Right cardiac atrium (tissue), 5 donors: Measurements from ENCODE around the gene THSD4. TPM values are rescaled to one million over a fixed set of nuclear protein-coding genes. Genes with fewer than 3 reads are reported as not detected.
"Not testable (repeated sequence)": the region's sequence is repeated elsewhere in the genome, so short reads cannot be mapped to it uniquely, and the experiment has no call there.

Experiments used
- ATAC-seq, 2 donors: fragments of 200-7000 bp; cut with Tn5 transposase; one replicate each; pipeline versions ENCODE4 v1.8.0 to v1.9.1; 2020; ENCODE audit warnings: moderate library complexity in 2 of 2, mild to moderate bottlenecking in 1 of 2
- DNase-seq, 3 donors: peaks; one replicate each; pipeline ENCODE4 v3.0.0-alpha.2; 2020
- H3K27ac ChIP-seq: one replicate; pipeline ENCODE4 v1.5.1; 2013; ENCODE audit warnings: mild to moderate bottlenecking, low read length, control low read depth, moderate library complexity
- H3K27me3 ChIP-seq: one replicate; pipeline ENCODE4 v1.6.1; 2013; ENCODE audit not compliant: control insufficient read depth, insufficient read depth
- H3K4me1 ChIP-seq: one replicate; pipeline ENCODE4 v1.6.1; 2013; ENCODE audit warnings: low read length; ENCODE audit not compliant: control insufficient read depth, insufficient read depth
- H3K4me3 ChIP-seq: one replicate; pipeline ENCODE4 v1.5.1; 2013; ENCODE audit warnings: low read length, control low read depth
- H3K9me3 ChIP-seq: one replicate; pipeline ENCODE4 v1.6.1; 2013; ENCODE audit warnings: low read length; ENCODE audit not compliant: control insufficient read depth
- WGBS: extraction: QIAGEN DNeasy Blood & Tissue Kit; methylation state at CpG from one replicate; pipeline ENCODE4 v1.1.7; 2013; 5-methylcytosine and 5-hydroxymethylcytosine counted together
- intact Hi-C, 4 donors: fragments of 100-400 bp; cut with DNase I; formaldehyde crosslinking; loops; one replicate each; pipeline versions ENCODE4 v1.11.0 to v1.14.0; 2022 to 2023
- polyA plus RNA-seq: library from polyadenylated mRNA; stranded (reverse); fragments of 200-250 nt; gene quantifications from one replicate; pipeline ENCODE4 v1.2.3, GENCODE V29; 2013
- total RNA-seq, 4 donors: library from RNA; stranded (reverse); fragmentation: NEBNext Ultra II Directional; extraction: Animal tissue kit (Norgen Biotek cat#: 25700); gene quantifications; one replicate each; pipeline ENCODE4 v1.2.1, GENCODE V29; 2021
- donor health status: healthy with polysubstance abuse.
- donor health status: DM: no; HTN: yes; CAD: no.
- donor health status: DM: no; HTN: no; CAD: no.
- donor health status: DM: no; HTN: yes; CAD: no; lungs with severe emphysema.
- donor health status: DM: yes; HTN: yes; CAD: no.

The THSD4 gene
- total and polyA plus RNA-seq, 5 donors = 40.5 to 93.8 (median 67.3) TPM

DNA sequence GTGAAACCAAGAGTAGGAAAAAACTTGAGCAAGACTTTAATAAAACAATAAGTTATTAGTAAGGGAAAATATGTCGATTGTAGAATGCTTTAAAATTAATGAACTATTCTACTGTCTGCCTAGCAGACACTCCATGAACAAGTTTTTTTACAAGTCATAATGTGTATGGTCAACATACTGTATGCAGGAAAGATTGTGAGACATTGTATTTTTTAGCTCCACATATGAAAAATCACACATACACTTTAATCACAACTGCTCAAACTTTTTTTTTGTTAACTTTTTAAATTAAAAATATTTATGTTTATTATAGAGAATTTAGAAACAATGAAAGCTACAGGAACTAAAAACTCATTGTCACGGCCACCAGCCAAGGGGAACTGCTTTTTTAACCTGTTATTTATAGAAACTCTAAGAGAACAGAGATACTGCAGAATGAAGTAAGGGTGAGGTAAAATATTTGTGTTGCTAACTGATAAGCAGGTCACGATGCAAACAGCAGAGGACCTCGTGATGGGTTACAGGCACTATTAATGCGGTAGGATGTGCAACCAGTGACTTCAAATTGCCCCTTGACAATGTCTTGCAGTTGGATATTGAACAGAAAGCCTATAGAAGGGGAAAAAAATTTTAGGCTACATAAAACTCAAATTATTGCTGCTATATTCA is 53.0 kb downstream of the THSD4 start:
- Histone ChIP-seq H3K9me3 (no peaks in the 10 kb centered on the region), H3K27me3 (no peaks in the 10 kb centered on the region), H3K27ac (no peak overlapping the region), H3K4me1 (no peaks in the 10 kb centered on the region), H3K4me3 (no peak overlapping the region)
- WGBS = 8% methylated on average over 5 of the region's 5 CpGs
- DNase-seq (no peak), ATAC-seq (peak; percentile 73 to 87)
- intact Hi-C loops = no loop called here

DNA sequence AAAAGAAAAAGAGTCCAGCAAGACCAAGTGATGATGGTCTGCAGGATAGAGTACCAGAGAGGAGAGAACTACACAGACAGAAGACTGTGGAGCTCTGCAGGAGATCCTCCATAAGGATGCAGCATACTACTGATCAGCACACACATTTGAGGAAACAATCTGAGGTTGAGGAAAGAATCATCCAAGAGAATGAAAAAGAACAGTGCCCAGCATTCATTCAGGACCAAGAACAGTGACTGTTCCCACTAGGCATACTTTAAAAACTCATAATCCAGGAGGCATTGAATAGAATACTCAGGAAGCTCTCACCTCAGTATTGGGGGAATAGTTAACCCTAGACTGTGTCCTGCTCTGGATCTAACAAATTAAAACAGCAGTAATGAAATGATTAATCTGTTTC is 54.9 kb downstream of the THSD4 start:
- Histone ChIP-seq H3K27me3 (no peaks in the 10 kb centered on the region), H3K4me1 (no peaks in the 10 kb centered on the region), H3K9me3 (no peaks in the 10 kb centered on the region), H3K27ac (no peak overlapping the region), H3K4me3 (no peak overlapping the region)
- intact Hi-C loops = no loop called here
- no peak for ATAC-seq
- no peak for DNase-seq

GRCh38 chr15:71171195-71171594 is 55.9 kb downstream of the THSD4 start:
- H3K27me3 ChIP-seq = no peaks in the 10 kb centered on the region
- no peak overlapping the region for H3K27ac ChIP-seq
- DNase-seq (no peak), ATAC-seq (no peak)
- no peak overlapping the region for H3K4me3 ChIP-seq
- no peaks in the 10 kb centered on the region for H3K9me3 ChIP-seq
- no peaks in the 10 kb centered on the region for H3K4me1 ChIP-seq
- intact Hi-C loops = no loop called here

DNA sequence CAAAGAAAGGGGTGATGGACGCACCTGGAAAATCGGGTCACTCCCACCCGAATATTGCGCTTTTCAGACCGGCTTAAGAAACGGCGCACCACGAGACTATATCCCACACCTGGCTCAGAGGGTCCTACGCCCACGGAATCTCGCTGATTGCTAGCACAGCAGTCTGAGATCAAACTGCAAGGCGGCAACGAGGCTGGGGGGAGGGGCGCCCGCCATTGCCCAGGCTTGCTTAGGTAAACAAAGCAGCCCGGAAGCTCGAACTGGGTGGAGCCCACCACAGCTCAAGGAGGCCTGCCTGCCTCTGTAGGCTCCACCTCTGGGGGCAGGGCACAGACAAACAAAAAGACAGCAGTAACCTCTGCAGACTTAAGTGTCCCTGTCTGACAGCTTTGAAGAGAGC is 59.1 kb downstream of the THSD4 start:
- DNase-seq, ATAC-seq, H3K4me3 ChIP-seq, H3K9me3 ChIP-seq, H3K27ac ChIP-seq, intact Hi-C loops, H3K4me1 ChIP-seq, H3K27me3 ChIP-seq: not testable (repeated sequence)
- WGBS = 66% methylated on average over 8 of the region's 17 CpGs

DNA sequence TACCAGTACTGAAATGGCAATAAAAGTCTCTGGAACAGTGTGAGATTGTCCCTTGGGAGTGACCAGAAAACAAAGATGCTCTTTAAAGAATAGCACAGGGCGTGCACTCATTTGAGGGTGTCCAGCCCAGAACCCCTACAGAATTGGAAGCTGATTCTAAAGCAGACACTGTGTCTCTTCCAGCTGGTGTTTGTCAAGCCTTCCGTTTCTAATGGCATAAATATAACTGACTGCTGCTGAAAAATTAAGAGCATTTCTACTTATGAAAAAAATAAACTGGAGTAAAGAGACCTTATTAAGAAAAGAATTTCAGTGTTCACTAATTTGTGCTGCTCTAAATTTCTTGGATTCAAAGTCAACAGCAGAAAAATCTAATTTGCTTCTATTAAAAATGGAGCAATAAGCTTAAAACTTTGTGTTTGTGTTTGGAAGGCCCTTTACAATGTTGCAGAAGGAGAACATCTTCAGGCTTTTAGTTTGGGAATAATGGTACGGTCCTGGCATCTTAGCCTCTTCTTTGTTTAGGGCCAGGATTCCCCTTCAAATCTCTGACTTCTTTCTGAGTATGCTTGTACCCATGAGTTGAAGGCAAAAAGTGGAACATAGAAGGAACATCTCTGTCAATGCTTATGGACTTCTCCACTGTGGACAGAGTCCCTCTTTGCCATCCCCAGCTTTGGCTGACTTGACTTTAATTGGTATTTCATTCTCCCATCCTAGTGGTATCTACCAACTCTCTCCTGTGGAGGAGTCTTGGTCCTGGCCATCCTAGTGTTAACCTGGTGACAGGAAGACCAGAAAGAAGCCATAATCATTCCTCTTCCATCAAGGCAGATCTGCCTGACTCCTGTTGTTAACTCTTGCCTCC is 65.9 kb downstream of the THSD4 start:
- H3K27ac ChIP-seq = peak overlapping the region; percentile 10
- 47% methylated on average over 3 of the region's 3 CpGs for WGBS

GRCh38 chr15:71182522-71182921 is 67.3 kb downstream of the THSD4 start:
- ATAC-seq (no peak), DNase-seq (no peak)
- H3K4me1 ChIP-seq = no peaks in the 10 kb centered on the region
- no peaks in the 10 kb centered on the region for H3K27me3 ChIP-seq
- intact Hi-C loops = loop anchor here in 1 of 4 donors (10.0 kb wide), 1 partner anchor 68 kb away; the partner anchor contains the start of gene THSD4
- H3K4me3 ChIP-seq = no peak overlapping the region
- no peak overlapping the region for H3K27ac ChIP-seq
- no peaks in the 10 kb centered on the region for H3K9me3 ChIP-seq

More for the DNA sequence above, 65.9 kb downstream of the THSD4 start:
- Histone ChIP-seq H3K27me3 (no peaks in the 10 kb centered on the region), H3K4me1 (no peaks in the 10 kb centered on the region), H3K9me3 (no peaks in the 10 kb centered on the region), H3K4me3 (no peak overlapping the region)
- DNase-seq = no peak
- ATAC-seq = peak in 1 of 2 donors; percentile 29
- intact Hi-C loops = loop anchor here in 1 of 4 donors (10.0 kb wide), 1 partner anchor 66 kb away; the partner anchor contains the start of gene THSD4

GRCh38 chr15:71183063-71183462 is 67.8 kb downstream of the THSD4 start:
- no peak for ATAC-seq
- no peak for DNase-seq
- WGBS = 93% methylated on average over 9 of the region's 9 CpGs
- intact Hi-C loops = loop anchor here in 1 of 4 donors (10.0 kb wide), 1 partner anchor 68 kb away; the partner anchor contains the start of gene THSD4
- H3K9me3 ChIP-seq = no peaks in the 10 kb centered on the region
- no peaks in the 10 kb centered on the region for H3K4me1 ChIP-seq
- no peak overlapping the region for H3K4me3 ChIP-seq
- no peak overlapping the region for H3K27ac ChIP-seq
- H3K27me3 ChIP-seq = no peaks in the 10 kb centered on the region

- ATAC-seq (peak; percentile 43 to 52), DNase-seq (no peak)
- H3K27ac ChIP-seq = peak overlapping the region; percentile 69
- H3K4me3 ChIP-seq = no peak overlapping the region
- intact Hi-C loops = loop anchor here in 1 of 4 donors (10.0 kb wide), 1 partner anchor 71 kb away; the partner anchor contains the start of gene THSD4
- no peaks in the 10 kb centered on the region for H3K9me3 ChIP-seq
- H3K27me3 ChIP-seq = no peaks in the 10 kb centered on the region
- no peaks in the 10 kb centered on the region for H3K4me1 ChIP-seq
- WGBS = 55% methylated on average over 5 of the region's 5 CpGs
Observed at GRCh38 chr15:71185706-71186105, 70.4 kb downstream of the THSD4 start.

DNA sequence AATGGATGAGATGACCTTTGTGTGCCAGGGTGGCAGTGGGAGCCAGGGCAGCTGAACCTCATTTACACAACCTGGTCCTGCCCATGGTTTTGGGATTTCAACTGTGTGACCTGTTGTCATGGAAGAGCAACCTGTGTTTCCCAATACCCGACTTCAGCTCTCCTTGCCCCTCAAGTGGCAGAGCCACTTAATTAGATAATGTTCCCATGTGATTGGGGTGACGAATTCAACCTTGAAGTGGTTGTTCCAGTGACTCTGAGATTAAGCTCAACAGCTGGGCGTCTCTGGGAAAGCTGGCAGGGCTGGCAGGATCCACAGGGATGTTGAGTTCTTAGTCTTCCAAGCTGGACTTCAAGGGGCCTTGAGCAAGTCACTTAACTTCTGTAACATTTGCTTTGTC is 71.0 kb downstream of the THSD4 start:
- intact Hi-C loops = loop anchor here in 1 of 4 donors (10.0 kb wide), 1 partner anchor 71 kb away; the partner anchor contains the start of gene THSD4
- H3K27ac ChIP-seq = peak overlapping the region; percentile 81
- peak; percentile 39 to 61 (median 60) for DNase-seq

GRCh38 chr15:71187078-71187477 is 71.8 kb downstream of the THSD4 start:
- no peak for ATAC-seq

More for the DNA sequence above, 71.0 kb downstream of the THSD4 start:
- Histone ChIP-seq H3K4me3 (no peak overlapping the region), H3K9me3 (no peaks in the 10 kb centered on the region), H3K4me1 (no peaks in the 10 kb centered on the region), H3K27me3 (no peaks in the 10 kb centered on the region)
- 38% methylated on average over 3 of the region's 3 CpGs for WGBS
- peak; percentile 74 to 85 for ATAC-seq

DNA sequence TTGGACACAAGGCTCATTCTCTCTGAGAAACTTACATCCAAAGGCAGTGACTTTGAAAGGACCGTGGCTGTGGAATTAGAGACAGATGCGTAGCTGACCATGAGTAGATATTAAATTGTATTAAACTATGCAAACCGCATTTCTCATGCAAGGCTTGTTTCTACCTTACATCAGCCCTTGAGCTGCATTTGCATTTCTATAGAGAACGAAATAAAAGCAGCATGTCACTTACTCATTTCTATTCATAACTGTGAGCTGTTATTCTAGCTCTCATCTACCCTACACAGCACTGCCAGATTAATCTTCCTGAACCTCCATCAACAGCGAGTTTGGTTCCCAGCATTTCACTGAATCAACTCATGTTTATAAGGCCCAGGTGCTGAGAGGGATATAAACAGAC is 72.3 kb downstream of the THSD4 start:
- Histone ChIP-seq H3K27me3 (no peaks in the 10 kb centered on the region), H3K27ac (peak overlapping the region; percentile 4), H3K4me3 (no peak overlapping the region), H3K9me3 (no peaks in the 10 kb centered on the region), H3K4me1 (no peaks in the 10 kb centered on the region)
- WGBS = 89% methylated on average over 5 of the region's 5 CpGs
- DNase-seq (no peak), ATAC-seq (no peak)
- intact Hi-C loops = loop anchor here in 1 of 4 donors (10.0 kb wide), 1 partner anchor 73 kb away; the partner anchor contains the start of gene THSD4

More at GRCh38 chr15:71187078-71187477, 71.8 kb downstream of the THSD4 start:
- WGBS = 73% methylated on average over 5 of the region's 5 CpGs
- peak overlapping the region; percentile 4 for H3K27ac ChIP-seq
- H3K27me3 ChIP-seq = no peaks in the 10 kb centered on the region
- H3K4me3 ChIP-seq = no peak overlapping the region
- intact Hi-C loops = loop anchor here in 1 of 4 donors (10.0 kb wide), 1 partner anchor 72 kb away; the partner anchor contains the start of gene THSD4
- no peaks in the 10 kb centered on the region for H3K4me1 ChIP-seq
- H3K9me3 ChIP-seq = no peaks in the 10 kb centered on the region
- no peak for DNase-seq
